GM12878 (cell line): ENCODE data around the gene CACNA2D1. TPM values are rescaled to one million over a fixed set of nuclear protein-coding genes. Genes with fewer than 3 reads are reported as not detected.

Experiments
- ATAC-seq: fragments of 200-7000 bp; cut with Tn5 transposase; 3 replicates; pipeline ENCODE4 v1.9.1; 2020; ENCODE audit warnings: mild to moderate bottlenecking, moderate library complexity
- BruUV-seq: library from RNA; stranded (reverse); fragments of 400-500 nt; replicated peaks from 2 replicates; lab custom pipeline; 2021; lab: Mats Ljungman, UMichigan
- CTCF ChIA-PET: fragments of 300-600 bp; sonication (Branson Sonifier 250); formaldehyde crosslinking; extraction: SDS; loops from one replicate; lab custom pipeline; 2021; ENCODE audit warnings: inconsistent platforms; lab: Yijun Ruan, JAX
- POLR2A ChIA-PET: fragments of 350-600 bp; formaldehyde crosslinking; extraction: SDS; loops from one replicate; lab custom pipeline; 2021; ENCODE audit warnings: inconsistent platforms; lab: Charles Lee
- RAD21 ChIA-PET: fragments of 300-600 bp; sonication (Branson Sonifier 250); formaldehyde crosslinking; loops from one replicate; lab custom pipeline; 2023; ENCODE audit warnings: antibody characterized with exemption; ENCODE audit not compliant: unreplicated experiment; lab: Charles Lee
- SMC1A ChIA-PET: fragments of 300-600 bp; sonication (Branson Sonifier 250); formaldehyde crosslinking; loops from one replicate; lab custom pipeline; 2023; ENCODE audit not compliant: unreplicated experiment, uncharacterized antibody; lab: Charles Lee
- DNase-seq: peaks from one replicate; pipeline ENCODE4 v3.0.0-alpha.2; 2011; ENCODE audit warnings: low read depth, low spot score
- FAIRE-seq: peaks from 3 replicates; lab custom pipeline; 2011; peaks lifted over from hg19 to GRCh38; lab: Jason Lieb, UNC
- H2AFZ ChIP-seq: 2 replicates; pipeline ENCODE4 v1.6.0; 2011; ENCODE audit warnings: low read depth, low read length, control low read depth; ENCODE audit not compliant: control insufficient read depth
- H3K27ac ChIP-seq: 2 replicates; pipeline ENCODE4 v1.5.1; 2011; ENCODE audit warnings: control low read depth; ENCODE audit not compliant: control insufficient read depth, insufficient read depth
- H3K27me3 ChIP-seq, 2 experiments: replicated peaks in 1 of 2; 2 replicates each; pipeline versions ENCODE4 v1.6.0 to v1.6.1; 2011; ENCODE audit warnings: low read length in 1 of 2; ENCODE audit not compliant: control insufficient read depth in 2 of 2, insufficient read depth in 2 of 2
- H3K36me3 ChIP-seq, 2 experiments: 2 replicates each; pipeline ENCODE4 v1.5.1; 2011; ENCODE audit warnings: low read length in 1 of 2; ENCODE audit not compliant: control insufficient read depth in 2 of 2, insufficient read depth in 2 of 2
- H3K4me1 ChIP-seq: 2 replicates; pipeline ENCODE4 v1.6.1; 2011; ENCODE audit warnings: mild to moderate bottlenecking, low read length, moderate library complexity, mixed read lengths; ENCODE audit not compliant: control insufficient read depth, insufficient read depth
- H3K4me2 ChIP-seq: 2 replicates; pipeline ENCODE4 v1.6.0; 2011; ENCODE audit warnings: control low read depth; ENCODE audit not compliant: control insufficient read depth, insufficient read depth
- H3K4me3 ChIP-seq: fragments of 200-600 bp; sonication (generic); 2 replicates; pipeline ENCODE4 v1.5.1; 2016
- H3K79me2 ChIP-seq: 2 replicates; pipeline ENCODE4 v1.6.0; 2011; ENCODE audit warnings: low read length; ENCODE audit not compliant: control insufficient read depth, insufficient read depth
- H3K9ac ChIP-seq: 2 replicates; pipeline ENCODE4 v1.8.0; 2011; ENCODE audit warnings: low read length, control low read depth, mixed read lengths; ENCODE audit not compliant: control insufficient read depth, insufficient read depth
- H3K9me3 ChIP-seq: replicated peaks from 3 replicates; pipeline ENCODE4 v1.5.1; 2011; ENCODE audit warnings: mild to moderate bottlenecking, low read length; ENCODE audit not compliant: control insufficient read depth, insufficient read depth
- H4K20me1 ChIP-seq: 2 replicates; pipeline ENCODE4 v1.6.0; 2011; ENCODE audit not compliant: control insufficient read depth, insufficient read depth
- GATAD2B ChIP-seq: fragments of 450-650 bp; conservative IDR thresholded peaks from 2 replicates; pipeline ENCODE4 v1.6.1; 2017; ENCODE audit warnings: low read depth, mild to moderate bottlenecking, moderate library complexity
- IKZF2 ChIP-seq, 2 experiments: fragments of 450-650 bp; IDR thresholded peaks; 2 replicates each; pipeline ENCODE4 v1.6.1; 2017; ENCODE audit warnings: mild to moderate bottlenecking in 2 of 2, moderate library complexity in 2 of 2
- ZBTB11 ChIP-seq: fragments of 450-650 bp; formaldehyde crosslinking; IDR thresholded peaks from 2 replicates; pipeline ENCODE4 v1.5.0; 2022; ENCODE audit warnings: mild to moderate bottlenecking, missing genetic modification characterization
- WGBS: methylation state at CpG from one replicate; pipeline ENCODE4 v1.1.6; 2016; ENCODE audit warnings: low lambda C conversion rate; ENCODE audit not compliant: insufficient replicate concordance, insufficient coverage; ENCODE audit errors: missing lambda C conversion rate; 5-methylcytosine and 5-hydroxymethylcytosine counted together
- in situ Hi-C: fragments of 300-500 bp; cut with MboI; formaldehyde crosslinking; loops from 9 replicates; pipeline ENCODE4 v1.14.3; 2018; ENCODE audit warnings: mixed read lengths
- intact Hi-C: fragments of 100-400 bp; cut with micrococcal nuclease; formaldehyde crosslinking; loops from one replicate; pipeline ENCODE4 v1.14.2; 2022; ENCODE audit not compliant: unreplicated experiment
- polyA plus RNA-seq, 11 experiments: library from polyadenylated mRNA; depleted of rRNA in 4 of 11; unstranded in 6 of 11; stranded (reverse) in 5 of 11; fragments of >200 nt; fragmentation: Nextera tagmentation in 4 of 11; fragmentation: Illumina TruSeq in 1 of 11; extraction: Ambion mirVana in 4 of 11; extraction: Trizol in 1 of 11; gene quantifications; 1 replicate in 1 of 11; 2 replicates in 10 of 11; pipeline versions ENCODE4 v1.2.1 to v1.2.3, GENCODE V29; 2011 to 2016; ENCODE audit warnings: inconsistent platforms in 2 of 11, missing spikeins in 2 of 11, low read depth in 1 of 11
- total RNA-seq, 4 experiments: library from RNA; depleted of rRNA in 3 of 4; stranded (reverse); fragments of >200 nt in 3 of 4; fragmentation: Illumina TruSeq in 1 of 4; extraction: Trizol in 1 of 4; gene quantifications; 2 replicates each; pipeline versions ENCODE4 v1.2.1 to v1.2.3, GENCODE V29; 2013 to 2021

CACNA2D1 gene
- total and polyA plus RNA-seq, 10 of the 15 experiments (the other 5 are each of a cell fraction or from before 2014, with no cell fraction given), result 0.14 to 14.8 (median 0.97) TPM

- H3K4me3 ChIP-seq, result no peak overlapping the region
- no peak overlapping the region for H3K27ac ChIP-seq
- H3K9ac ChIP-seq, result no peak overlapping the region
- BruUV-seq, result no TSS peak
- no peak for TF ChIP-seq IKZF2 (IDR thresholded peaks at IDR 0.05)
- no peak for TF ChIP-seq GATAD2B
- no peak for TF ChIP-seq ZBTB11 (CRISPR knock-in tag)
- no peaks in the 10 kb centered on the region for H3K4me1 ChIP-seq
- DNase-seq (no peak), ATAC-seq (no peak), FAIRE-seq (no peak)
- H3K79me2 ChIP-seq, result no peaks in the 10 kb centered on the region
- ChIA-PET SMC1A (interaction anchor here (0.8 to 1.4 kb wide), 3 partner anchors 11 to 528 kb away, joined by 3 to 4 read pairs (median 3); no protein-coding TSS in a partner anchor), CTCF (interaction anchor here (0.9 to 1.4 kb wide), 3 partner anchors 18 to 513 kb away, joined by 3 read pairs; no protein-coding TSS in a partner anchor), RAD21 (interaction anchor here (2.5 kb wide), 1 partner anchor 512 kb away, joined by 12 read pairs; no protein-coding TSS in a partner anchor), POLR2A (interaction anchor here (0.7 kb wide), 1 partner anchor 29 kb away, joined by 3 read pairs; no protein-coding TSS in a partner anchor)
- H3K36me3 ChIP-seq, result no peaks in the 10 kb centered on the region
- 21% methylated on average over 4 of the region's 4 CpGs for WGBS
- no peaks in the 10 kb centered on the region for H4K20me1 ChIP-seq
- H3K4me2 ChIP-seq, result no peak overlapping the region
- H3K27me3 ChIP-seq, result no peaks in the 10 kb centered on the region; a peak in 1 of 4 replicates
- intact Hi-C loops, result loop anchor here (10.0 kb wide), 2 partner anchors 128 to 298 kb away; no protein-coding TSS in a partner anchor
- in situ Hi-C loops, result no loop called here
- no peaks in the 10 kb centered on the region for H3K9me3 ChIP-seq
- no peak overlapping the region for H2AFZ ChIP-seq
These were observed 431.1 kb downstream of the CACNA2D1 start for GRCh38 chr7:82012453-82012852.
